Measurements from ENCODE around the gene DHX34. TPM values are rescaled to one million over a fixed set of nuclear protein-coding genes. Genes with fewer than 3 reads are reported as not detected.

DHX34 gene
- total and polyA plus RNA-seq, 2 experiments from 2014 or later = 7.7 to 11.0 TPM

- H3K4me3 ChIP-seq = no peak overlapping the region
- H3K79me2 ChIP-seq (ENCODE audit: insufficient read depth) = no peaks in the 10 kb centered on the region
- in situ Hi-C loops (cut with MboI) = no loop called here
- DNase-seq = peak; percentile 98
- H2AFZ ChIP-seq = peak overlapping the region; percentile 40; the same call in 1 of the 2 replicates
- H3K9ac ChIP-seq = peak overlapping the region; percentile 23; the same call in 1 of the 2 replicates
- H3F3A ChIP-seq (ENCODE audit: insufficient read depth) = peaks cover 3% of the 10 kb centered on the region; the same call in 1 of the 2 replicates
- peaks cover 4% of the 10 kb centered on the region; the same call in 1 of the 2 replicates for H3K4me1 ChIP-seq (ENCODE audit: insufficient read depth)
- H3K9me2 ChIP-seq (ENCODE audit: insufficient read depth) = no peaks in the 10 kb centered on the region
- no peak for TF ChIP-seq EZH2 (IDR thresholded peaks at IDR 0.05; ENCODE audit: insufficient read depth, poor library complexity, severe bottlenecking)
- H3K36me3 ChIP-seq (ENCODE audit: low read depth) = no peaks in the 10 kb centered on the region
- WGBS, 2 experiments (ENCODE audit: low coverage in 1 of 2, low lambda C conversion rate in 2 of 2, missing lambda C conversion rate in 2 of 2) = 9 to 13% methylated on average over 12 of the region's 12 CpGs
- no peaks in the 10 kb centered on the region for H3K27me3 ChIP-seq (replicated peaks; ENCODE audit: insufficient read depth)
- H3K27ac ChIP-seq = peak overlapping the region; percentile 59
- no peaks in the 10 kb centered on the region for H4K20me1 ChIP-seq (ENCODE audit: insufficient read depth)
- H3K9me3 ChIP-seq (ENCODE audit: low read depth) = no peaks in the 10 kb centered on the region
- H3K4me2 ChIP-seq (ENCODE audit: unreplicated experiment) = peak overlapping the region; percentile 45
Measured at GRCh38 chr19:47315125-47315821, 33.8 kb upstream of the DHX34 start.

GRCh38 chr19:47316513-47316912 is 32.6 kb upstream of the DHX34 start:
- no peak overlapping the region for H3K4me3 ChIP-seq
- H3K36me3 ChIP-seq (ENCODE audit: low read depth) = no peaks in the 10 kb centered on the region
- no peak overlapping the region for H3K9ac ChIP-seq
- 83 to 90% methylated on average over 4 of the region's 4 CpGs for WGBS, 2 experiments (ENCODE audit: low coverage in 1 of 2, low lambda C conversion rate in 2 of 2, missing lambda C conversion rate in 2 of 2)
- no peaks in the 10 kb centered on the region for H3K9me2 ChIP-seq (ENCODE audit: insufficient read depth)
- no peaks in the 10 kb centered on the region for H3K9me3 ChIP-seq (ENCODE audit: low read depth)
- DNase-seq = no peak
- H3K27ac ChIP-seq = no peak overlapping the region
- H3K4me1 ChIP-seq (ENCODE audit: insufficient read depth) = peaks cover 4% of the 10 kb centered on the region; the same call in 1 of the 2 replicates
- no peak overlapping the region for H3K4me2 ChIP-seq (ENCODE audit: unreplicated experiment)
- TF ChIP-seq EZH2phosphoT487 (IDR thresholded peaks at IDR 0.05; ENCODE audit: insufficient read depth, low read depth) = no peak
- no peak for TF ChIP-seq EZH2 (IDR thresholded peaks at IDR 0.05; ENCODE audit: insufficient read depth, poor library complexity, severe bottlenecking)
- in situ Hi-C loops (cut with MboI) = no loop called here
- H2AFZ ChIP-seq = no peak overlapping the region
- H4K20me1 ChIP-seq (ENCODE audit: insufficient read depth) = no peaks in the 10 kb centered on the region
- no peaks in the 10 kb centered on the region for H3K27me3 ChIP-seq (replicated peaks; ENCODE audit: insufficient read depth)
- peaks cover 3% of the 10 kb centered on the region; the same call in 1 of the 2 replicates for H3F3A ChIP-seq (ENCODE audit: insufficient read depth)
- no peaks in the 10 kb centered on the region for H3K79me2 ChIP-seq (ENCODE audit: insufficient read depth)

GRCh38 chr19:47319923-47320871 is 28.9 kb upstream of the DHX34 start:
- Histone ChIP-seq H3K9ac (no peak overlapping the region), H3F3A (ENCODE audit: insufficient read depth) (peaks cover 3% of the 10 kb centered on the region; the same call in 1 of the 2 replicates), H3K4me3 (no peak overlapping the region), H3K9me3 (ENCODE audit: low read depth) (no peaks in the 10 kb centered on the region), H4K20me1 (ENCODE audit: insufficient read depth) (no peaks in the 10 kb centered on the region), H3K36me3 (ENCODE audit: low read depth) (no peaks in the 10 kb centered on the region), H3K27me3 (replicated peaks; ENCODE audit: insufficient read depth) (no peaks in the 10 kb centered on the region), H3K4me1 (ENCODE audit: insufficient read depth) (peaks cover 4% of the 10 kb centered on the region; the same call in 1 of the 2 replicates), H3K4me2 (ENCODE audit: unreplicated experiment) (no peak overlapping the region), H3K9me2 (ENCODE audit: insufficient read depth) (no peaks in the 10 kb centered on the region), H2AFZ (no peak overlapping the region), H3K79me2 (ENCODE audit: insufficient read depth) (no peaks in the 10 kb centered on the region), H3K27ac (no peak overlapping the region)
- in situ Hi-C loops (cut with MboI) = no loop called here
- DNase-seq = no peak
- 87 to 89% methylated on average over 46 of the region's 46 CpGs for WGBS, 2 experiments (ENCODE audit: low coverage in 1 of 2, low lambda C conversion rate in 2 of 2, missing lambda C conversion rate in 2 of 2)
- no peak for TF ChIP-seq EZH2phosphoT487 (IDR thresholded peaks at IDR 0.05; ENCODE audit: insufficient read depth, low read depth)
- TF ChIP-seq EZH2 (IDR thresholded peaks at IDR 0.05; ENCODE audit: insufficient read depth, poor library complexity, severe bottlenecking) = no peak

GRCh38 chr19:47321630-47322029 is 27.5 kb upstream of the DHX34 start:
- Histone ChIP-seq H3K79me2 (ENCODE audit: insufficient read depth) (no peaks in the 10 kb centered on the region), H3K36me3 (ENCODE audit: low read depth) (no peaks in the 10 kb centered on the region), H3K9me2 (ENCODE audit: insufficient read depth) (no peaks in the 10 kb centered on the region), H3F3A (ENCODE audit: insufficient read depth) (no peaks in the 10 kb centered on the region), H3K9ac (no peak overlapping the region), H3K9me3 (ENCODE audit: low read depth) (no peaks in the 10 kb centered on the region), H3K27ac (no peak overlapping the region), H3K4me3 (no peak overlapping the region), H2AFZ (no peak overlapping the region), H3K4me1 (ENCODE audit: insufficient read depth) (no peaks in the 10 kb centered on the region), H4K20me1 (ENCODE audit: insufficient read depth) (no peaks in the 10 kb centered on the region), H3K4me2 (ENCODE audit: unreplicated experiment) (no peak overlapping the region), H3K27me3 (replicated peaks; ENCODE audit: insufficient read depth) (no peaks in the 10 kb centered on the region)
- DNase-seq = no peak
- WGBS, 2 experiments (ENCODE audit: low coverage in 1 of 2, low lambda C conversion rate in 2 of 2, missing lambda C conversion rate in 2 of 2) = 42% methylated on average over 1 of the region's 1 CpG
- in situ Hi-C loops (cut with MboI) = no loop called here
- TF ChIP-seq EZH2phosphoT487 (IDR thresholded peaks at IDR 0.05; ENCODE audit: insufficient read depth, low read depth) = no peak
- TF ChIP-seq EZH2 (IDR thresholded peaks at IDR 0.05; ENCODE audit: insufficient read depth, poor library complexity, severe bottlenecking) = no peak
